Activated CD4-positive, alpha-beta T cell treated with anti-CD3 and anti-CD28 coated beads for 24 hours (primary cell): ENCODE data around the gene MOGAT2.
"Not testable (repeated sequence)": the region's sequence is repeated elsewhere in the genome, so short reads cannot be mapped to it uniquely, and the experiment has no call there.

Source experiments
- DNase-seq, 2 donors: peaks; one replicate each; pipeline ENCODE4 v3.0.0-alpha.2; 2020; ENCODE audit warnings: low read depth in 2 of 2

Gene MOGAT2

DNA sequence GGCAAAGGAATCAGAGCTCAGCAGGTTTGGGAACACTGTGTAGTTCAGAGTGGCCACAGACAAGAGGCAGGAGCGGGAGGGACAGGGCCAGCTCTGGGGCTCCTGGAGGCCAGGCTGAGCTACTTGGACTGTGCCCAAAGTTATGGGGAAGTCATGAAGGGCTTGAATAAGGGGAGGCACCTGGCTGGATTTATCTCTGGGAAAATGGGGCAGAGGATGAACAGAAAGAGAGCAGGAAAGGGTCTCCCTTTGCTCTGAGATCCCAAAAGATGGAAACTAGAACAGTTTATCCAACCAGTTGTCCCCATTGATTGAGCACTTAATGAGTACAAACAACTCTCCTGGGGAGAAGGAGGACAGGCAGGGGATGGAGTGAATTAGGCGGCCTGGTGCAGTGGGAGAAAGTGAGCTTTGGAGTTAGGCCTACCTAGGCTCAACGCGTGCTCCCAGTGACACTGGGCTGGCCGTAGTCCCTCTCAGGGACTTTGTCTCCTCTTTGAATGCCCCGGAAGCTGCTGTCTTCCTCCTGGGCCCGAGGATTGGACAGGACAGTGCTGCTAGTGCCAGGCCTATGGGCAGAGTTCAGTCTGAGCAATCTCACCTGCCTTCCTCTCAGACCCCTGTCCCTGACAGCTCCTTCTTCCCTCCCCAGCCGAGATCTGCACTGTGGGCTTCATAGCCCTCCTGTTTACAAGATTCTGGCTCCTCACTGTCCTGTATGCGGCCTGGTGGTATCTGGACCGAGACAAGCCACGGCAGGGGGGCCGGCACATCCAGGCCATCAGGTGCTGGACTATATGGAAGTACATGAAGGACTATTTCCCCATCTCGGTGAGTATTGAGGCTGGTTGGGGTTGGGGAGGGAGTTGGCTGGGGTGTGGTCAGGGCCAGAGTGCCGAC, 2.0 kb downstream of the MOGAT2 start:
- DNase-seq = no peak

DNA sequence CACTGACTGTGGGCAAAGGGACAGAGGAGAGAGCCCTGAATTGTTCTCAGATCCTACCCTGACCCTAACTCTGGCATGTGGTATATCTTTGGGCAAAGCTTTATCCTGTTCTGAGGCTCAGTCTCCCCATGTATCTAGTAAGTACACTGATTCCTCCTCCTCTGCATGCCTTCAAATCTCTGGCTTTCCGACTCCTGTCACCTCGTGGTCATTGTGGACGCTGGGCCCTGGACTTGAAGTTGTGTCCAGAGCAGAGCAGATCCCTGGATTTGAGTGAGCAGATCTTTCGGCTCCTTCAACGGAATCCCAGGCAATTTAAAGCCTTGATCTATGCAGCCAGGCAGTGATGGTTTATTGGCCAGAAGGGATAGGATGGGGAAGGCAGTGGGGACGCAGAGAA, 3.0 kb downstream of the MOGAT2 start:
- DNase-seq = no peak

DNA sequence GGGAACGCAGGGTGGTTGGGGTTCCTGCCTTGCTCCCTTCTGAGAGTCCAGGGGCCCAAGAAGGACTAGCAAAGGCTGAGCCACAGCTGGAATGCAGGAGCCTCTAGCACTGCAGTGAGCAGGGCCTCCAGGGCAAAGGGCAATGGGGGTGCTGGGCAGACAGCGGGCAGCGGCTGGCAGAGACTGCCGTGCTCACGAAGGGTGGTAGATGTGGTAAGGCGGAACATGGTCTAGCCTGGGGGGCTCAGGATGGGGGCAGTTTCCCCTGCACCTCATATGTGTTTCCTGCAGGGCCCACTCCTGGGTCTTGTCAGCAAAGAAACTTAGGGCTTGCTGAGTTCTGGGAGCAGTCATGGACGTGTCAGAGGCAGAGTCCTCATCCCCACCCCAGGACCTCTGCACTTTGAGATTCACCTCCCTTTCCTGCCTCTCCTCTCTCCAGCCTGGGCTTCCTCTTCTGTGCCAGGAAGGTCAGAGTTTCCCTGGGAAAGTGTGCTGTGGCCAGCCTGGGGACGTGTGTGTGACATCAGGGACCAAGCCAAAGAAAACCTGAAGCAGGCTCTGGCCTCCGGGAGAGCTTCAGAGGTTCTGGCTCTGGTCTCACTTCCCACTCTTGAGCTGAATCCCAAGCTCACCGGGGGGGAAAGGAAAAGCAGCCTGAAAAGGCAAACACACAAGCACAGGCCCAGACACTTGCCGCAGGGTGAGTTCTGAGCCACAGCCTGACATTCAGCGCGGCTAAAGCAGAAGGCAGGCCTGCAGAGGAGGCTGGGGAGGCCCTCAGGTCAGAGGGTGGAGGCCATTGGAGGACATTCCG, 4.4 kb downstream of the MOGAT2 start:
- no peak for DNase-seq

DNA sequence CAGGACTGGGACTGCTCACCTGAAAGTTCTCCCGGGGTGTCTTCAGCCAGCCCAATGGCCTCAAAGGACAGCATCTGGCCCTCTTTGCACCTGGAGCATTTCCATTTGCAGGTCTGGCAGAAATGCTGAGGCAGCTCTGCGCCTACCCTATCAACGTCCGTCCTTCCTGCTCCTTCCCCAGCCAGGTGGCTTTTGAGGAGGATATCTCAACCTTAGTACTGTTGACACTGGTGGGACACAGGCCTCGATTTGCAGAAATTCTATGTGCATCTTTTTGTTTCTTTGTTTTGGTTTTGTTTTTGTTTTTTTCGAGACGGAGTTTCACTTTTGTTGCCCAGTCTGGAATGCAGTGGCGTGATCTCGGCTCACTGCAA, 5.0 kb downstream of the MOGAT2 start:
- no peak for DNase-seq

DNA sequence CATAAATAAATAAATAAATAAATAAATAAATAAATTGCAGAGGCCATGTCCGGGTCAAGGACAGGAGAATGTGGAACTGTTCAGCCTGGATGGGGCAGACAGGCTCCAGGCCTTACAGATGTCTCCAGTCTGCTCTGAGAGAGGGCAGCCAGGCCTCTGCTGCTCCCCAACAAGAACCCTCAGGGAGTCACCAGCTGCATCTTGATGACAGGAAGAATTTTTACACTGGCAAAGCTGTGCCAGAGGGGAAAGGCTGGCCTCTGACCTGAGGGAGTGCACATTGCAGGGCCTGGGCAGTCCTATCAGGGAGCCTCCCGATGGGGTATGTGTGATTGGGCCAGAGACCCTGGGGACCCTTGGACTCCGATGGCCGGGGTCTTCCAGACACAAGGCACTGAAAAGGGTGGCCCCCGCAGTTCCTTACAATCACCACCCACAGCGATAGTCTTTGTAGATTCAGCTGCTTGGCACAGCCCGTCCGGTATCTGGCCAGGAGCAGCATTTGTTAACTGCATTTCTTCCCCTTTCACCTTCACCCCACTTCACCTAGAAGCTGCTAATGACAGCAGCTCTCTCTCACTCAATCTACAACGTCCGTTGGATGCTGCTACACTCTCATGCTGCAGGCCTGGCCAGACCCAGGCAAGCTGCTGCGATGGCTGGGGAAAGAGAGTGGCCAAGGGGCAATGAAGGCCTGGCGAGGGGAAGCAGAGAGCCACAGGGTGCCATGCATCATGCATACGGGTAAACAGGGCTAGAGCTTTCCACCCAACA, 8.1 kb downstream of the MOGAT2 start:
- no peak for DNase-seq

DNA sequence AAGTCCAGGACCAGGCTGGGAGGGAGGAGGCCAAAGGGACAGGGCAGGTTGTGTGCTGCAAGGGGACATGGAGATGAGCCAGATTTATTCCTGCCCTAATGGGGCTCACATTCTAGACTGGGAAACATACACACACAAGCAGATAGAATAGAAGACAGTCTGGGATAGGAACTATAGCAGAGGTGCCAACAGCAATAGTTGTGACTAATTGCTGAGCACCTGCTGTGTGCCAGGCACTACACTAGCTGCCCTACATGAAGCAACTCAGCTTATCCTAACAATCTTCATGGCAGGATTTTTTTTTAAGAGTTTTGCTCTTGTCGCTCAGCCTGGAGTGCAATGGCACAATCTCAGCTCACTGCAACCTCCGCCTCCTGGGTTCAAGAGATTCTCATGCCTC, 11.4 kb downstream of the MOGAT2 start:
- DNase-seq = no peak

DNA sequence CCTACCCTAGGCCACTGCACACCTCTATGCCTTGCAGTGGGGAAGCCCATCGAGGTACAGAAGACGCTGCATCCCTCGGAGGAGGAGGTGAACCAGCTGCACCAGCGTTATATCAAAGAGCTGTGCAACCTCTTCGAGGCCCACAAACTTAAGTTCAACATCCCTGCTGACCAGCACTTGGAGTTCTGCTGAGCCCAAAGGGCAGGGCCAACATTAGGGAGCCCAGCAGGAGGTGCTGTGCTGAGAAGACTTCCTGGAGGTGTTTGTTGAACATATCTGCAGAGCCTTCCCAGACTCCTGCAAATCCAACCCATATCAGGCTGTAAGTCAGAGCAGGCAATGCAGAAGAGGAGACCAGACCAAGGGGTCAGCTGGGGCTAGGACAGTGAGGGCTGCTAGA, 13.5 kb downstream of the MOGAT2 start:
- no peak for DNase-seq

DNA sequence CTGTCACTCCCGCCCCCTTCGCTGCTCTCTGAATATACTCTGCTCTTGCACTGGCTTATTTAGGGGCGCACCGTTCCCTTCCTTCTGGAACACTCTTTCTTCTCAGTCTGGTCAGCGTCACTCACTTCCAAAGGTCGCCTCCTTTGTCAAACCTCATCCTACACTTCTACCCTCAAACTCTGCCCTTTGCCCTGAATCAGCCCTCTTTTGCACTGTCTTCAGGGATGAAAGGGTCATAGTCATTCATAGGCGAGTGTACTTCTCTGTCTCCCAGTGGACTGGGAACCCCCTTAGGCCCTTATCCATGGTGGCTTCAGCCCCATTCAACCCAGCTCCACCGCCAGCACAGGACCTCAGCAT, 15.4 kb downstream of the MOGAT2 start:
- DNase-seq = no peak

DNA sequence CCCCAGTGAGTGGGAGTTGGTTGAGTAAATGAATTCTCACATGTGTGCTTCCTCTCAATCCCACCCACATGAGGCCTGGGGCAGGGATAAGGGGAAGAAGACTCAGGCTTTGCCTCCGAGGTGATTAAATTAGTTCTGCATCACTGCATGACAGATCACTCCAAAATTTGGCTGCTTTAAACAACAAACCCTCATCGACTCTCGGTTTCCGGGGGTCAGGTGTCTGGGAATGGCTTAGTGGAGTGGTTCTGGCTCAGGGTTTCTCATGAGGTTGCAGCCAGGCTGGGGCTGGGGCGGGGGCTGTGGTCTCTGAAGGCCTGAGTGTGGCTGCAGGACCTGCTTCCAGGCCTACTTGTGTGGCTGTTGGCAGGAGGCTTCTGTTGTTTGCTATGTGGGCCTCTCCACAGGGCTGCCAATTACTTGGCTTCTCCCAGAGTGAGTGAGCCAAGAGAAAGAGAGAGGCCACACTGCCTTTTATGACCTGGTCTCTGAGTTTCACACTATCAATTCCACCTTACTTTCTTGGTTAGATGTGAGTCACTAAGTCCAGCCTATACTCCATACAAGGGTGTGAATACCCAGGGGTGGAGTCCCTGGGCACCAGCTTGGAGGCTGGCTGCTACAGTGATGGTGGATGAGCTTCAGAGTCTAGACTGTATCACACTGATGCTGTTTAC, 15.9 kb downstream of the MOGAT2 start:
- DNase-seq = no peak

DNA sequence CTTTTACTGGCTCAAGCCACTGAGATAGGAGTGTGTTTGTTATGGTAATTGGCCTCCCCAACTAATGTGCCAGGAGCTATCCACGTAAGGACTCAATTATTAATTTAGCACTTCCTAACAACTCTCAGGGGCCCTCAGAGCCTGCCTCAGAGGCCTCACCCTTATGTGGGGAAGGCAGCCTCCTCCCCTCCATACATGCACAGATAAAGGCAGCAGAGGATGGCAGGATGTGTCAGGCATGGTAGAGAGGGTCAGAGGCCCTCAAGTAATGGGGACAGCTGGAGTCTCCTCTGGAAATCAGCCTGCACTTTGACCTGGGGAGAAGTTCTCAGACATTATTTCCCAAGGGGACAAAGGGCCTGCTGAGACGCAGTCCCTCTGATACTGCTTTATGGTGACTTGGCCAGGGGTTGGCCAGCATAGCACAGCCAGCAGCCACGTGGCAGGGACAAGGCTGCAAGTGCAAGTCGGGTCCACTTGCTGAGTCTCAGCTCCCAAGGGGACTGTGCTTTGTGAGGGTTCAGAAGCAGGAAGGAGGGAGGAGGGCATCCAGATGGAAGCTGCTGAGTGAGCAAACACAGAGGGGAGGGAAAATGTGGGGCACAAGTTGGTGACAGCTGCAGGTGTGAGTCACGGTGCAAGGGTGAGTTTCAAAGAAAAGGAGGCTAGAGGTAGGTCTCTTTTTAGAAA, 17.0 kb downstream of the MOGAT2 start:
- no peak for DNase-seq

DNA sequence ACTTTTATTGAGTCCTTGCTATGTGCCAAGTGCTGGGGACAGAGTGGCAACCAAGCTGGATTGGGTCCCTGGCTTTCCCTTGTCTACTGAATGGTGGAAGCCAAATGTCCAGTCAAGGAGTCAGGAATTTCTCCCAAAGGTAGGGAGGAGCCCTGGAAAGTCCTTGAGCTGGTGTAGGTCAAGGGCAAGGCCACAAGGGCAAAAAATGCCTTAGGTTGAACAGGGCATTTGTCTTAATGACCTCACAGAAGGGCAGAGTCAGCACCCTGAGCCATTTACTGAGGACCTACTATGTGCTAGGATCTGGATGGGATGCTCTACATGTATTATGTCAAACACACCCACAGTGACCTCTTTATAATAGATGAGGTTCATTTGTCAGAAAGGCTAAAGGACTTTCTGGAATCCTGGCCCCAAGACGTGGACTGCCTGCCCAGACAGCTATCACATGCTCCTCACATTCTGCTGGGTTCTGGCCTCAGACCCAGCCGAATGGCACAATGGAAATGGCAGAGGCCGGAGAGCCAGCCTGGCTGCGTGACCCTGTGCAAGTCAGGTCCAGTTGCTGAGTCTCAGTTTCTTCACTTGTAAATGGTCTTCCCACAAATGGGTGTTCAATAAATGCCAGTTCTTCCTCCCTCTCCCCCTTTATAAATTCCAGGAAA, 17.7 kb downstream of the MOGAT2 start:
- no peak for DNase-seq

DNA sequence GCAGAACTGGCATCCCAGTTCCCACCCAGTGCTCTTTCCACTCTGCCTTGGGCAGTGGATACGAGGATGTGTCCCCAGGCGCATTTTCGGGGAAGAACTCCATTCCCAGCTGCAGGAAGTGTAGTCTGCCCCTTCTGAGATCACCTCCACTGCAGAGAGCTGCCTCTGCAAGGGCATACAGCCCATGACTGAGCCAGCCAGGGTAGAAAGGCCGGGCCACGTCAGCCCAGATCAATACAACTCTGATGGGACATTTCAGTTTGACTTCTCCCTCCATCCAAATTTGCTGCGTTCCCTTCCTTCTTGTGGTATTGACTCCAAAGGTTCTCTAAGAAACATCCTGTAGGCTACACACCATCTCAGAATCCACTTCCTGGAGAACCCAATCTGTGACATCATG, 19.7 kb downstream of the MOGAT2 start:
- DNase-seq = no peak

DNA sequence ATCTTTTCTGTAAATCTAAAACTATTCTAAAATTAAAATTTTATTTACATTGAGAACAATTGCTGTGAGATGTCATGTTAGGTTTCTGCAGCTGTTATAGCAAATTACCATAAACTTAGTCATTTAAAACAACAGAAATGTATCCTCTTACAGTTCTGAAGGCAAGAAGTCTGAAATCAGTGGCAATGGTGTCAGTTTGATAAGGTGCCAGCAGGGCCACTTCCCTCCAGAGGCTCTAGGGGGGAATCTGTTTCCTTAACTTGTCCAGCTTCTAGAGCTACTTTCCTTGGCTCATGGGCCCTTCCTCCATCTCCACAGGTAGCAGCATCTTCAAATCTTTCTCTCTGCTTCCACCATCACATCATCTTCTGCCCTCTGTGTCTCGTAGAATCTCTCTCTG, 23.0 kb downstream of the MOGAT2 start:
- DNase-seq = no peak

DNA sequence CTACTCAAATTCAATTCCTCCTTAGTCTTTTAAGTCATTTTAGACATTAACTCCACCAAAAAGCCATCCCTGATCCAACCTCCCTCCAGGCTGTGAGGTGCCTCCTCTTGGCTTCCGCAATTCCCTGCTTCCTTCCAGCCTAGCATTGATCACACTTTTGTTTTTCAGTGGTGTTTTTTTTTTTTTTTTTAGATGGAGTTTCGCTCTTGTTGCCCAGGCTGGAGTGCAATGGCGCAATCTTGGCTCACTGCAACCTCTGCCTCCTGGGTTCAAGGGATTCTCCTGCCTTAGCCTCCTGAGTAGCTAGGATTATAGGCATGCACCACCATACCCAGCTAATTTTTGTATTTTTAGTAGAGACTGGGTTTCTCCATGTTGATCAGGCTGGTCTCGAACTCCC, 25.5 kb downstream of the MOGAT2 start:
- DNase-seq = not testable (repeated sequence)

DNA sequence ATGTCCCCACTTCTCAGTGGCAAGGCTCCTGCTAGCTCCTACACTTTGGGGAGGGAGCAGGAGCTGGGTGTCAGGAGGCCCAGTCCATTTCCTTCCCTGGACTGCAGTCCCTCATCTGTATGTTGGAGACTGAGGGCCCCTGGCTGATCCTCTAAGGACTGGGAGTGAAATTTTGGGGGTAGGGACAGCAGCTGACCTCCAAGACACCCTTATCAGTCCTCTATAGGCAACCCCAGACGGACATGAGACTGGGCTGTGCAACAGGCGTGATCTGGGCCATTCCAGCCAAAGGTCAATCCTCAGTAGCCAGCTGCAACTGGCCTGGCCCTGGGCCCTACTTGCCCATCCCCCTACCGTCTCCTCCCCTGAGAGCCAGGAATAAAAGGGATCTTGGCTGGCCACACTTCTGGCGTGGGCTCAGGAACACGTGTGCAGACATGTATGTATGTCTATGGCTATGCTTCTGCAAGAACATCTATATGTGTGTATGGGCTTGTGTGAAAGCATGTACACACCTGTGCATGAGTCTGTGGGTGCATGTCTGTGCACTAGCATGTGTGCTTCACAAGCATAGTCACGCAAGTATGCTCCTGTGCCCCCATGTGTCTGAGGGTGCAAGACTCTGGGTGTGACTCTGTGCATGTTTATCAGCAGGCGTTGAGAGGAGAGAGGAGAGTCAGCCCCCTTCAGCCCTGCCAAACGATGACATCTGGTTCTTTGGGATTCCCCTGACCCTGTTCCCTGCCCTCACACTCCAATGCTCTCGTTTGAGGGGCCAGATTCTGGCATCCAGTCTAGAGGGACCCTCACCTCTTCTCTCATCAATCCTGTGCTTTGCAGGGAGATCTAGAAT, 26.3 kb downstream of the MOGAT2 start:
- no peak for DNase-seq

DNA sequence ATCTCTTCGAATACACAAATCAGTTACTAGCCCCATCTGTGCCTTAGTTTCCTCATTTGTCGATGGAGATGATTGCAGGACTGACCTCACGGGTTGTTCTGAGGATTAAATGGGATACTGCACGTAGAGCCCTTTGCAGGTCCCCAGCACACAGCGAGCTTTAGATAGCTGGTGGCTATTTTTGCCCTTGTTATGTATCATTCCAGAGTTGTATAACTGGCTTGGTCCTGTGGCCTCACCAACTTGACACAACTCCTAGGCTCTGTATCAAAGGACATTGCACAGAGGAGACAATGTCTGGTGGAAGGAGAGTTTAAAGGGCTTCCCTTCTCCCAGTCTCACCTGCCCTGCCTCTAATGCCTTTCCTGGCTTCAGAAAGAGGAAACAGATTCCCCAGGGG, 28.2 kb downstream of the MOGAT2 start:
- no peak for DNase-seq

DNA sequence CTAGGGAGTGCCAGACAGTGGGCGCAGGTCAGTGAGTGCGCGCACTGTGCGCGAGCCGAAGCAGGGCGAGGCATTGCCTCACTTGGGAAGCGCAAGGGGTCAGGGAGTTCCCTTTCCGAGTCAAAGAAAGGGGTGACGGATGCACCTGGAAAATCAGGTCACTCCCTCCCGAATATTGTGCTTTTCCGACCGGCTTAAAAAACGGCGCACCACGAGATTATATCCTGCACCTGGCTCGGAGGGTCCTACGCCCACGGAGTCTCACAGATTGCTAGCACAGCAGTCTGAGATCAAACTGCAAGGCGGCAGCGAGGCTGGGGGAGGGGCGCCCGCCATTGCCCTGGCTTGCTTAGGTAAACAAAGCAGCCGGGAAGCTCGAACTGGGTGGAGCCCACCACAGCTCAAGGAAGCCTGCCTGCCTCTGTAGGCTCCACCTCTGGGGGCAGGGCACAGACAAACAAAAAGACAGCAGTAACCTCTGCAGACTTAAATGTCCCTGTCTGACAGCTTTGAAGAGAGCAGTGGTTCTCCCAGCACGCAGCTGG, 31.2 kb downstream of the MOGAT2 start:
- DNase-seq = not testable (repeated sequence)

DNA sequence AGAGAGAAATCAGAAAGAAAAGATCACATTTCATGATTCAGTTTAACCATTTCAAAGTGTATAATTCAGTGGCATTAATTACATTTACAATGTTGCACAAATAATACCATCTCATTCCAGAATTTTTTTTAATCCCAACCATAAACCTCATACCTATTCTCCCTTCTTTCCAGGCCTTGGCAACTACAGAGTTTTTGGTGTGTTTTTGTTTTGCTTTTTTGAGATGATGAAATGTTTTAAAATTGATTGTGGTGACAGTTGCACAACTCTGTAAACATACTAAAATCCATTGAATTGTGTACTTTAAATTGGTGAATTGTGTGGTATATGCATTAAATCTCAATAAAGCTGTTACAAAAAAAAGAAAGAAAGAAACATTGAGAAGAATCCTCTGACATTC, 37.3 kb downstream of the MOGAT2 start:
- DNase-seq = not testable (repeated sequence)

DNA sequence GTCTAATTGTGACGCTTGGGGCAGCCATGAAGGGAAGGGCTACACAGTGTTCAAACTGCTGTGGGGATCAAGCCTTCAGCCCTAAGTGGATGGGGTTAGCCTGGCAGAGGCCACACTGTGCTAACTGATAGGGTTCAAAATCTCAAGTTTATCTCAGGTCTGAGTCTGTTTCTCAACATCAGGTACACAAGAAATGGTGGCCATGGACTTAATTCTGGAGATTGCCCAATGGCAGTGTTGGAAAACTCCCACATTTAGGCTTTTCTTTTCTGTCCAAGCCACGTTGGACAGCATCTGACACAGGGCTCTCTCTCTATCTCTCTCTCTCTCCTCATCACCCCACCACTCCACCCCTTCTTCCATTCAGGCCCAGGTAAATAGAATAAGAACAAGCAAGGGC, 40.0 kb downstream of the MOGAT2 start:
- DNase-seq = no peak
